GM21737 (cell line): Measurements from ENCODE around the gene POP5.
"Not testable (repeated sequence)": the region's sequence is repeated elsewhere in the genome, so short reads cannot be mapped to it uniquely, and the experiment has no call there.

ENCODE experiments used
- ATAC-seq: cut with Tn5 transposase; IDR thresholded peaks from one replicate; pipeline ENCODE4 v1.9.1; 2021; ENCODE audit warnings: mild to moderate bottlenecking, moderate library complexity; ENCODE audit not compliant: unreplicated experiment

POP5 gene

DNA sequence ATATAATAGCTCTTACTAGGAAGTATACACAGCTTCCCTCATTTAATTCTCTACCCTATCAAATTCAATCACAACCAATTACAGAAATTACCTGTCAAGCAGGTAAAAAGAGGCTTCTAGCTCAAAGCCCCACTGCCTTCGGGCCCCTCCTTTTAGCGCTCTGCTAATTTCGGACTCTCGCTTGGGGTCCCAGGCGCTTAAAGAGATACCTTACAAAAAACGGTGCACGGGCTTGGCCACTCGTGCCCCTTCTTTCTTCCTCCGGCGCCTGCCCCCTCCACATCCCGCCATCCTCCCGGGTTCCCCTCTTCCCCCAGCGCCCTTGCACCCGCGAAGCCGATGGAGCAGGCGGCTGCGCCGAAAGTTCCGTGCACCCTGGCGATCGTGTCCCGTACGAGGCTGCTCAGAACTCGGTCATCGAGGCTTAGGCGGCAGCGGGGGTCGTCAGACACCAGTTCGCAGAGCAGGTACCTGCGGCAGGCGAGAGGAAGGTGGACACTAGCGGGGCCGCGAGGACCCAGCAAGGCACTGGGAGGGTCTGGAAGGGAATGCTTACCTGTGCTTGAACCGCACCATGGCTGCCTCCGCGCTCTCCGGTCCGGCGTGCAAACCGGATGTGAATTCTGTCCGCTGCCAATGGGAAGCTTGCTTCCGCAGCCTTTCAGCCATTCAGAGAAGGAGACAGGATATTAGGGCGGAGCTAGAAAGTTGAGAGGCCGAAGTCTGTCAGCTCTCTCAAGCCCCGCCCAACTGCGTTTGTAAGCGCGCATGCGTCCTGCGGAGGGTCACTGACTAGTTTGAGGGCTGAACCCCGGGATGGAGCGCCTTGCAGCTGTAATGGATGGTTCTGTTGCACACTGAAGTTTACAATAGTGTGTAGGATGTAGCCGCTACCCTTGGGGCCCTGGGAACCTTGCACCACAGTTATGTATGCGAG lies at the start of gene POP5:
POP5 (minus strand) TSS at position 616 of the 937 bp plus-strand sequence; CDS start at position 576, 40 bp downstream.
- peak; percentile 89 for ATAC-seq

- no peak for ATAC-seq
Measured at GRCh38 chr12:120630104-120630892, 49.1 kb upstream of the POP5 start.

- no peak for ATAC-seq
Measured at GRCh38 chr12:120628919-120629318, 47.7 kb upstream of the POP5 start.

DNA sequence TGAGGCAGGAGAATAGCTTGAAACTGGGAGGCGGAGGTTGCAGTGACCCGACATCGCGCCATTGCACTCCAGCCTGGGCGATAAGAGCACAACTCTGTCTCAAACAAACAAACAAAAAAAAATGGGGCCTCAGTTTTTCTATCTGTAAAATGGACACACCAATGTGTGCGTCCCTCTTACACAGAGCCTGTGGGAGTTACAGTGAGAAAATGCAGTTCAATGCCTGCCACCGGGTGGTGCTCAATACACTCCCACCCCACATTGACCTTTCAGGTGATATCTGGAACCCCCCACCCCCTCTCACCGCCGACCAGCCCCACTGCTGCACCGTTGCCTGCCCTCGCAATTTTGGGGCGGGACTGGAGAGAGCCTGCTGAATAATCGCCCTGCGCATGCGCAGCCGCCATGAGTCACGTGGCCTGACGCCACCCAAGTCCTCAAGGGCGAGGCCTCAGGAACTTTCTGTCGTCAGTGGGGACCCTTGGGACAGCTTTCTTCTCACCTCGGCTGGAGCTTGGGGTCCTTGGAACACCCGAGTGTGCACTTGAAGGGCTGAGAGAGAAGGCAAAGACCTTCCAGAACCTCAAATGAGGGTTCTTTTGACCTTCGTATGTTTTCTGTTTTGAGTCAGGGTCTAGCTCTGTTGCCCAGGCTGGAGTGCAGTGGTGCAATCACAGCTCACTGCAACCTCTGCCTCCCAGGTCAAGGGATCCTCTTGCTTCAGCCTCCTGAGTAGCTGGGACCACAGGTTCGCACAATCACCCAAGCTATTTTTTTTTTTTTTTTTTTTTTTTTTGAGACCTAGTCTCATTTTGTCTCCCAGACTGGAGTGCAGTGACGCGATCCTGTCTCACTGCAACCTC lies 44.6 kb upstream of the POP5 start:
- no peak for ATAC-seq

- no peak for ATAC-seq
Measured at GRCh38 chr12:120620624-120621023, 39.4 kb upstream of the POP5 start.

- ATAC-seq = no peak
Measured at GRCh38 chr12:120618954-120619615, 37.9 kb upstream of the POP5 start.

GRCh38 chr12:120617767-120618166 lies 36.6 kb upstream of the POP5 start:
- not testable (repeated sequence) for ATAC-seq

DNA sequence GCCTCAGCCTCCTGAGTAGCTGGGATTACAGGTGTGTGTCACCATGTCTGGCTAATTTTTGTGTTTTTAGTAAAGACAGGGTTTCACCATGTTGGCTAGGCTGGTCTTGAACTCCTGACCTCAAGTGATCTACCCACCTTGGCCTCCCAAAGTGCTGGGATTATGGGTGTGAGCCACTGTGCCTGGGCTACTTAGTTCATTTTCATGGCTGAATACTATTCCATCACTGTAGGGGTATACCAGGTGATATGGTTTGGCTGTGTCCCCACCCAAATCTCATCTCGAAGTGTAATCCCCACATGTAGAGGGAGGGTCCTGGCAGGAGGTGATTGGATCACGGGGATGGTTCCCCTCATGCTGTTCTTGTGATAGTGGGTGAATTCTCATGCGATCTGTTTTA lies 36.0 kb upstream of the POP5 start:
- not testable (repeated sequence) for ATAC-seq

DNA sequence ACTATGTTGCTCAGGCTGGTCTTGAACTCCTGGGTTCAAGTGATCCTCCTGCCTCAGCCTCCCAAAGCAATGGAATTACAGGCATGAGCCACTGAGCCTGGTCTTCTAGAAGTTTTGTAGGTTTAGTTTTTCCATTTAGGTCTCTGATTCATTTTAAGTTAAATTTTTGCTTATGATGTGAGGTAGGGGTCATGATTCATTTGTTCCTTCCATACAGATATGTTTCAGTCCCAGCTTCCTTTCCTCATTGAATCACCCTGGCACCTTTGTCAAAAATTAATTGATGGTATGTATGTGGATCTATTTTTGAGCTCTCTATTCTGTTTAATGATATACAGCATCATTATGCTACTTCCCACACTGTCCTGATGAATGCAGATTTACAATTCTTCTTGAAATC lies 33.6 kb upstream of the POP5 start:
- no peak for ATAC-seq

DNA sequence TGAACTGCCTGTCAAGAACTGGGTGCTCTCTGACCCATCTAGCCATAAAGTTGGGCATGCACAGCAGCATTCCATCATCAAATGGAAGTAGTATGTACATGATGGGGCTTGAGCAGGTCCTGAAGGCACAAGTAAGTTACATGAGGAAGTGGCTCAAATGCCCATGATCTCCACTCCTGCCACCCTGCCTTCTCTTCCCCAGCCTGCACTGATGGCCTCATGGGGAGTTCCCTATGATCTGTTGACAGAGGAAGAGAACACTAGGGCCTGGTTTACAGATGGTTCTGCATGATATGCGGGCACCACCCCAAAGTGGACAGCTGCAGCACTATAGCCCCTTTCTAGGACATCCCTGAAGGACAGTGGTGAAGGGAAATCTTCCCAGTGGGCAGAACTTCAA lies 30.3 kb upstream of the POP5 start:
- ATAC-seq = not testable (repeated sequence)

- ATAC-seq = no peak
Measured at GRCh38 chr12:120610560-120610959, 29.4 kb upstream of the POP5 start.

- not testable (repeated sequence) for ATAC-seq
Measured at GRCh38 chr12:120602416-120602815, 21.2 kb upstream of the POP5 start.

DNA sequence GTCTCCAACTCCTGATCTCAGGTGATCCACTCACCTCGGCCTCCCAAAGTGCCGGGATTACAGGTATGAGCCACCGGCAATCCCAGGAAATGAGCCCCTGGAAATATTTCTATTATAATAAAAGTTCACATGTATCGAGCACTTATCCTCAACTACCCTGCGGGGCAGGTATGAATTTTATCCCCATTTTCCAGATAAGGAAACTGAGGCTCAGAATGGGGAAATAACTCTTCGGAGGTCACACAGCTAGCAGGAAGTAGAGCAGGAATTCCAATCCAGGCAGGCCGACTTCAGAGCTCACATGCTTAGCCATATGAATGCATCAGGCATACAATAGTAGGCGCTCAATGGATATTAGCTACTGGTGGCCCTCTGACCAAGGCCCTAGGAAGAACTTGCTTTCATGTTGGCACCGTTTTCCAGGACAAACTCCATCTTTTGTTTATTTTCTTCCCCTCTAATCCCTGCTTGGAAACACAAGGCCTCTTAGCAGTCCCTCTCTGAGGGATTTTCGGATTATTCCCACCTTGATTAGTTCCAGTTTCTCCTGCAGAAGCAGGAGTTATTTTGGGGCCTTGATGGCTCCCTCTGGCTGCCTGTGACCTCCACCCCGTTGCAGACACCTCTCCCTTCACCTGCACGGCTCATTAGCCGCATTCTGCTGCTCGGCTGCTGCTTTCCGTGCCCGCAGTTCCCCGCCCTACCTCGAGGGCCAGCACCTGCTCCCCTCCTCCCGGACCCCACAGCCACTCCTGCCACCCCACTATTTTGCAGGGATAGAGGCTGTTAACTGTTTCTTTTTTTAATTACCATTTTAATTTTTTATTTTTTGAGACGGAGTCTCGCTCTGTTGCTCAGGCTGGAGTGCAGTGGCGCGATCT lies 18.7 kb upstream of the POP5 start:
- ATAC-seq = no peak

DNA sequence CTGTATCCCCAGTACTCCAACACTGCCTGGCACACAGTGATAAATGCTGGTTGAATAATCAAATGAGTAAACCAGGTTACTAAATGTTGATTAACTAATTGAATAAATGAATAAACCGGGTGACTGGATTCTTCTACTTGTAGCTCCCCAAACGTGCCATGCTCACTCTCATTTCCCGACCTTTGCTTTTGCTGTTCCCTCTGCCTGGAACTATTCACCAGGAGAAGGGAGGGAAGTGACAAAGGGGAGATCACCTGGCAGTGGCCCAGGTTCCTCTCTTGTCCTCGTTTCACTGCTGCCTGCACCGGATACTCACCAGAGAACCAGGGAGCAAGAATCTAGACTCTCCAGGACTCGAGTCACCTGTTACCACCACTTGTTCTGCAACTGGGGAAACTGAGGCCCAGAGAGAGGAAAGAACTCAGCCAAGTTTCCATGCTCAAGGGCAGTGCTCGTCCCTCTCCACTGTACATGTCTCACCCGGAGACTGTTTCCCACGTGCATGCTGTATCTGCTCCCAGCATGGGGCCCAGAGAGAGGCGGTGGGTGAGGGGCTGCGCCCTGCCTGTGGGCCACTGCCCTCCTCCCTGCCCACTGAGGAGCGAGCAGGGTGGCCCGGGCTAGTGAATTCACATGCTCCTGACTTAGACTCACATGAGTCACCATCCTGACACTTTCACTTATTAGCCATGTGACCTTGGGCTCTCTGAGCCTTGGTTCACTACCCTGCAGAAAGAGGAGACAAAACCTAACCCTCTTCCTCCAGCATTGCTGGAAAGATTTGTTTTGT lies 17.7 kb upstream of the POP5 start:
- ATAC-seq = no peak

DNA sequence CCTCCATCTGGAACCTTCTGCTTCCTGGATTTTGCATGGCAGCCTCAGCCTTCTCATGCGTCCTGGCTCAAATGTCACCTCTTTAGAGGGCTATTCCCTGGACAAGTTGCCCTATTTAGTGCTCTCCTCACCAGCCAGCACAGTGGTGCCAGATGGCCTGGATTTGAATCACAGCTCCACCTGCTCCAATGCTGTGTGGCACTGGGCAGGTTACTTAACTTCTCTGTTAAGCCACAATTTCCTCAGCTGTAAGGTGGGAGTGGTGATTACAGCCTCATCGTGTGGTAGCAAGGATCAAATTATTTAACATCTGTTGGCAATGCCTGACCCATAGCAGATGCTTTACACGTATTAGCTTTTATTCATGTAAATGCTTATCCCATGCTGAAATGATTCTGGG lies 16.7 kb upstream of the POP5 start:
- ATAC-seq = no peak

DNA sequence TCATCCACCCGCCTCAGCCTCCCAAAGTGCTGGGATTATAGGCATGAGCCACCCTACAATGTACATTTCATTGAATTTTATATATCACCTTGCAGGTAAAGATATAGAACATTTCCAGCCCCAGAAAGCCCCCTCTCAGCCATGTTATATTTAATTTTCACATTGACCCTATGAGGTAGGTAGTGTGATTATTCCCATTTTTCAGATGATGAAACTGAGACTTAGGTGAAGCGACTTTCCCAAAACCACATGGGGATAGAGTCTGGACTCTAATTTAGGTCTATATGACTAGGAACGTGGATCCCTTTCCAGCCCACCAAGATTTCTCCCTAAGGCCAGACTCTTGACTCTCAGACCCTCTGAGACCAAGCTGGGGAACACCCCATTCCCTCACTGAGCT lies 15.7 kb upstream of the POP5 start:
- ATAC-seq = no peak

DNA sequence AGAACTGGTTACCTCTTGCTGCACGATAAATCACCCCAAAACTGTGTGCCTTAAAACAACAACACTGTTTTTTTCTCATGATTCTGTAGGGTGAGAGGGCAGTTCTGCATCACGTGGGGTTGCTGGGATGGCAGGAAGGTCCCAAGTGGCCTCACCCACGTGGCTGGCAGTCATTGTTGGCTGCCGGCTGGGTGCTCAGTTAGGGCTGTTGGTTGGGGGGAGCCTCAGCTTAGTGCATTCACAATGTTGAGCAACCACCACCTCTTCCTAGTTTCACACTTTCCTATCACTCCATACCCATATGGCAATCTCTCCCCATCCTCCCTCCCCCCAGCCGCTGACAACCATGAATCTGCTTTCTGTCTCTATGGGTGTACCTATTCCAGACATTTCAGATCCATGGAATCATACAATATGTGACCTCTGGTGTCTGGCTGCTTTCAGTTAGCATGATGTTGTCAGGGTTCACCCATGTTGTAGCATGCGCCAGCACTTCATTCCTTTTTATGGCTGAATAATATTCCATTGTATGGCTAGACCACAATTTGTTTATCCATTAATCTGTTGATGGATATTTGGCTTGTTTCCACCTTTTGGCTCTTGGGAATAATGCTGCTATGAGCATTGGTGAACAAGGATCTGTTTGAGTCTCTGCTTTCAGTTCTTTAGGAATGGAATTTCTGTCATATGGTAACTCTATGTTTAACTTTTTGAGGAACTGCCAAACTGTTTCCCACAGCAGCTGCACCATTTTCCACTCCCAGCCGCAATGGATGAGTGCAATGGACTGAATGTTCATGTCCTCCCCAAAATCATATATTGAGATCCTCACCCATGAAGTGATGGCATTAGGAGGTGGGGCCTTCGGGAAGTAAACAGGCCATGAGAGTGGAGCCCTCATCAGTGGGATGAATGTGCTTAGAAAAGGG lies 11.2 kb upstream of the POP5 start:
- no peak for ATAC-seq
